SK-N-SH (cell line): ENCODE results near the gene RAD21L1. TPM values are rescaled to one million over a fixed set of nuclear protein-coding genes. Genes with fewer than 3 reads are reported as not detected.
A peak's percentile ranks its signal among the peaks of the same experiment; 100 is the strongest.

Source experiments
- CTCF ChIA-PET: fragments of 300-600, 350-600 bp; formaldehyde crosslinking; extraction: SDS; loops from one replicate; lab custom pipeline; 2021; lab: Yijun Ruan, JAX
- POLR2A ChIA-PET: fragments of 350-600 bp; sonication (Branson Sonifier 250); formaldehyde crosslinking; extraction: SDS; loops from one replicate; lab custom pipeline; 2020; ENCODE audit warnings: antibody characterized with exemption, inconsistent platforms; lab: Yijun Ruan, JAX
- DNase-seq: peaks from one replicate; pipeline ENCODE4 v3.0.0; 2012
- H2AFZ ChIP-seq: fragments of 200-600 bp; sonication (generic); 2 replicates; pipeline ENCODE4 v1.8.1; 2016; ENCODE audit warnings: antibody characterized with exemption, mild to moderate bottlenecking, low read depth
- H3F3A ChIP-seq: fragments of 200-600 bp; sonication (generic); replicated peaks from 2 replicates; pipeline ENCODE3; 2016; ENCODE audit warnings: antibody characterized with exemption, mild to moderate bottlenecking; ENCODE audit not compliant: insufficient read depth
- H3K27ac ChIP-seq, 2 experiments: fragments of 200-500 bp in 1 of 2; fragments of 200-600 bp in 1 of 2; sonication (Bioruptor generic) in 1 of 2; sonication (generic), shearing (Covaris generic) in 1 of 2; 2 replicates each; pipeline versions ENCODE4 v1.5.1 to v1.6.1; 2014 to 2016; ENCODE audit warnings: low read depth in 2 of 2, inconsistent platforms in 1 of 2, low read length in 1 of 2, mild to moderate bottlenecking in 1 of 2, mixed read lengths in 1 of 2
- H3K27me3 ChIP-seq: fragments of 200-600 bp; sonication (generic), shearing (Covaris generic); 2 replicates; pipeline ENCODE4 v1.6.1; 2016; ENCODE audit warnings: mixed run types; ENCODE audit not compliant: insufficient read depth
- H3K36me3 ChIP-seq, 2 experiments: fragments of 200-500 bp in 1 of 2; fragments of 200-600 bp in 1 of 2; sonication (Bioruptor generic) in 1 of 2; sonication (generic) in 1 of 2; replicated peaks in 1 of 2; 2 replicates each; pipeline versions ENCODE3 to v1.5.1; 2014 to 2016; ENCODE audit warnings: low read length in 1 of 2, mild to moderate bottlenecking in 1 of 2; ENCODE audit not compliant: insufficient read depth in 2 of 2, control insufficient read depth in 1 of 2
- H3K4me1 ChIP-seq, 2 experiments: fragments of 200-500 bp in 1 of 2; fragments of 200-600 bp in 1 of 2; sonication (Bioruptor generic) in 1 of 2; sonication (generic), shearing (Covaris generic) in 1 of 2; 2 replicates each; pipeline versions ENCODE4 v1.5.1 to v1.6.1; 2014 to 2016; ENCODE audit warnings: low read depth in 1 of 2, low read length in 1 of 2, mixed run types in 1 of 2; ENCODE audit not compliant: insufficient read depth in 2 of 2, control insufficient read depth in 1 of 2
- H3K4me2 ChIP-seq: fragments of 200-600 bp; sonication (generic), shearing (Covaris generic); 2 replicates; pipeline ENCODE4 v1.6.1; 2017; ENCODE audit warnings: mixed run types
- H3K4me3 ChIP-seq, 2 experiments: fragments of 200-500 bp in 1 of 2; fragments of 200-600 bp in 1 of 2; sonication (Bioruptor generic) in 1 of 2; sonication (generic), shearing (Covaris generic) in 1 of 2; 2 replicates each; pipeline versions ENCODE4 v1.5.1 to v1.8.1; 2014 to 2016; ENCODE audit warnings: low read depth in 2 of 2, inconsistent platforms in 1 of 2, low read length in 1 of 2, mild to moderate bottlenecking in 1 of 2, mixed read lengths in 1 of 2, moderate library complexity in 1 of 2
- H3K79me2 ChIP-seq: fragments of 200-600 bp; sonication (generic); 2 replicates; pipeline ENCODE4 v1.8.1; 2017; ENCODE audit warnings: mild to moderate bottlenecking; ENCODE audit not compliant: insufficient read depth
- H3K9ac ChIP-seq: fragments of 200-600 bp; sonication (generic); 2 replicates; pipeline ENCODE4 v1.6.1; 2017; ENCODE audit warnings: mixed run types
- H3K9me2 ChIP-seq: fragments of 200-600 bp; sonication (generic); 2 replicates; pipeline ENCODE4 v1.6.1; 2017; ENCODE audit warnings: mixed run types
- H3K9me3 ChIP-seq: fragments of 200-600 bp; sonication (generic); 2 replicates; pipeline ENCODE4 v1.6.1; 2017; ENCODE audit warnings: mixed run types, mild to moderate bottlenecking, moderate library complexity
- H4K20me1 ChIP-seq: fragments of 200-600 bp; sonication (generic); 2 replicates; pipeline ENCODE4 v1.6.1; 2017; ENCODE audit warnings: mild to moderate bottlenecking, mixed run types; ENCODE audit not compliant: insufficient read depth
- CHD2 ChIP-seq: fragments of 150-350 bp; IDR thresholded peaks from 2 replicates; pipeline ENCODE4 v1.6.1; 2018; ENCODE audit warnings: low read length; ENCODE audit not compliant: partially characterized antibody
- CTCF ChIP-seq: fragments of 200-600 bp; sonication (generic); IDR thresholded peaks from 2 replicates; pipeline ENCODE4 v1.6.1; 2017; ENCODE audit warnings: antibody characterized with exemption, mild to moderate bottlenecking, moderate library complexity
- EP300 ChIP-seq, 2 experiments: IDR thresholded peaks; 2 replicates each; pipeline versions ENCODE4 v1.4.0 to v1.6.1; 2012; ENCODE audit warnings: borderline replicate concordance in 1 of 2, low read depth in 1 of 2, low read length in 1 of 2
- EZH2phosphoT487 ChIP-seq: fragments of 200-600 bp; sonication (generic); IDR thresholded peaks from 2 replicates; pipeline ENCODE4 v1.6.1; 2017; ENCODE audit warnings: low read depth, mixed run types, mild to moderate bottlenecking, antibody characterized with exemption, moderate library complexity, borderline replicate concordance
- FOSL2 ChIP-seq: IDR thresholded peaks from 2 replicates; pipeline ENCODE4 v1.4.0; 2012; ENCODE audit warnings: low read depth, mild to moderate bottlenecking, moderate library complexity, borderline replicate concordance
- FOXJ3 ChIP-seq: sonication (generic); formaldehyde crosslinking; IDR thresholded peaks from 2 replicates; pipeline ENCODE4 v1.5.1; 2020; ENCODE audit warnings: mild to moderate bottlenecking, missing genetic modification reagents
- FOXM1 ChIP-seq: IDR thresholded peaks from 2 replicates; pipeline ENCODE4 v1.4.0; 2012; ENCODE audit warnings: low read depth, mild to moderate bottlenecking
- JUND ChIP-seq: IDR thresholded peaks from 2 replicates; pipeline ENCODE4 v1.4.0; 2012
- MXI1 ChIP-seq: IDR thresholded peaks from 2 replicates; pipeline ENCODE4 v1.6.1; 2012; ENCODE audit warnings: mild to moderate bottlenecking, low read depth, low read length, improper control_type of control experiment
- NFIC ChIP-seq: IDR thresholded peaks from 2 replicates; pipeline ENCODE4 v1.4.0; 2012; ENCODE audit warnings: borderline replicate concordance
- POLR2AphosphoS5 ChIP-seq: IDR thresholded peaks from 2 replicates; pipeline ENCODE4 v1.6.1; 2012; ENCODE audit warnings: low read depth, low read length
- RAD21 ChIP-seq: IDR thresholded peaks from 2 replicates; pipeline ENCODE4 v1.6.1; 2012; ENCODE audit warnings: mild to moderate bottlenecking, low read length
- RFX5 ChIP-seq: IDR thresholded peaks from 2 replicates; pipeline ENCODE4 v1.6.1; 2012; ENCODE audit warnings: mild to moderate bottlenecking, improper control_type of control experiment, low read length
- RXRA ChIP-seq: IDR thresholded peaks from 2 replicates; pipeline ENCODE4 v1.4.0; 2012; ENCODE audit warnings: low read depth, mild to moderate bottlenecking, borderline replicate concordance
- SIN3A ChIP-seq: IDR thresholded peaks from 2 replicates; pipeline ENCODE4 v1.6.1; 2012; ENCODE audit warnings: low read depth, mild to moderate bottlenecking, low read length, moderate library complexity, borderline replicate concordance
- SMC3 ChIP-seq: IDR thresholded peaks from 2 replicates; pipeline ENCODE4 v1.6.1; 2012; ENCODE audit warnings: low read depth, low read length, improper control_type of control experiment
- TEAD4 ChIP-seq: IDR thresholded peaks from 2 replicates; pipeline ENCODE4 v1.4.0; 2012; ENCODE audit warnings: mild to moderate bottlenecking, borderline replicate concordance; ENCODE audit not compliant: insufficient read depth
- USF2 ChIP-seq: fragments of 150-350 bp; IDR thresholded peaks from 2 replicates; pipeline ENCODE4 v1.6.1; 2017; ENCODE audit warnings: antibody characterized with exemption, low read length, low read depth, borderline replicate concordance
- WGBS: methylation state at CpG from one replicate; pipeline ENCODE4 v1.1.6; 2017; ENCODE audit warnings: low lambda C conversion rate; 5-methylcytosine and 5-hydroxymethylcytosine counted together
- polyA plus RNA-seq, 3 experiments: library from polyadenylated mRNA; depleted of rRNA; stranded (reverse); fragments of >200 nt; gene quantifications; 2 replicates each; pipeline ENCODE4 v1.2.3, GENCODE V29; 2012
- TF ChIP-seq, protein P1 (sequence below): IDR thresholded peaks from 2 replicates; pipeline ENCODE4 v1.4.0; 2012; ENCODE audit warnings: low read depth
- TF ChIP-seq, protein P2 (sequence below): IDR thresholded peaks from 2 replicates; pipeline ENCODE4 v1.4.0; 2012; ENCODE audit warnings: low read depth, borderline replicate concordance

RAD21L1 gene
- polyA plus RNA-seq, 1 of the 3 experiments (the other 2 are of a cell fraction) = 0.03 TPM

- Histone ChIP-seq H3K9me2 (no peaks in the 10 kb centered on the region), H3K27me3 (no peaks in the 10 kb centered on the region), H4K20me1 (no peaks in the 10 kb centered on the region), H3F3A (no peaks in the 10 kb centered on the region), H3K9me3 (no peaks in the 10 kb centered on the region), H2AFZ (no peak within 1 kb of the TSS), H3K27ac (no peak within 1 kb of the TSS), H3K79me2 (no peaks in the 10 kb centered on the region), H3K9ac (no peak within 1 kb of the TSS), H3K4me3 (peak within 1 kb of the TSS; percentile 48 to 50; a peak in 3 of 4 replicates), H3K4me2 (peak within 1 kb of the TSS; percentile 74; the same call in 1 of the 2 replicates), H3K36me3 (no peaks in the 10 kb centered on the region), H3K4me1 (peaks cover 0 to 3% of the 10 kb centered on the region in 2 experiments; a peak in 1 of 4 replicates)
- DNase-seq = peak; percentile 79
- 36% methylated on average over 15 of the region's 76 CpGs for WGBS
- no peak for TF ChIP-seq SMC3
- no peak for TF ChIP-seq JUND
- CTCF ChIA-PET = interaction anchor here (0.6 to 4.9 kb wide), 16 partner anchors 8 to 366 kb away, joined by 3 to 33 read pairs (median 6); partner anchors contain the start of gene NSFL1C
- POLR2A ChIA-PET = interaction anchor here (1.6 kb wide), 1 partner anchor 11 kb away, joined by 3 read pairs; no protein-coding TSS in a partner anchor
Measured at GRCh38 chr20:1184638-1185315, 41.1 kb upstream of the RAD21L1 start, which contains the start of gene TMEM74B. Gene TMEM74B (minus strand): TSS chr20:1184981. CDS start chr20:1183801, 1,180 bp downstream.

DNA sequence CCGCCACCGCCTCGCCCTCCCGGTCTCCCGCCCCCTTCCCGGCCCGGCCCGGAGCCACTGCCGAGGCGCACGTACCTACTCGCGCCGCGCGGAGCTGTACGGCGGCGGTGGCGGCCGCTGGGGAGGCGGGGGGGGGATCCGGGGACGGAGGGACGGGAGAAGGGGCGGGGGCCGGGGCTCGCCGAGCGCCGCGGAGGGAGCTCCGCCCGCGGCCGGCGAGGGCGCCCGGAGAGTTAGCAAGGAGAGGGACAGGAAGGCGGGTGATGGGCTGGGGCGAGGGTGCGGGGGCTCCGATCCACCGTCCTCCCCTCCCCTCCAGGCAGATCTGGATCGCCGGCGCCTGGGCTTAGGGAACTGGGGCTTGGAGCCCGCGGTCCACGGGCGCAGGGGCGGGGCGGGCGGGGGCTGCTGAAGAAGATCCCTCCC is 40.5 kb upstream of the RAD21L1 start:
- TF ChIP-seq FOXJ3 (CRISPR knock-in tag) (no peak), FOSL2 (no peak), CHD2 (no peak), POLR2AphosphoS5 (no peak), RXRA (no peak), USF2 (no peak), EZH2phosphoT487 (no peak), RFX5 (no peak), FOXM1 (no peak), SIN3A (no peak), MXI1 (no peak), TEAD4 (no peak), NFIC (no peak), RAD21 (no peak), CTCF (no peak), EP300 (IDR thresholded peaks at IDR 0.05; ENCODE audit: borderline replicate concordance in 1 of 2, low read depth in 1 of 2, low read length in 1 of 2) (no peak)
- TF ChIP-seq, protein P1, sequence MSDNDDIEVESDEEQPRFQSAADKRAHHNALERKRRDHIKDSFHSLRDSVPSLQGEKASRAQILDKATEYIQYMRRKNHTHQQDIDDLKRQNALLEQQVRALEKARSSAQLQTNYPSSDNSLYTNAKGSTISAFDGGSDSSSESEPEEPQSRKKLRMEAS = no peak
- TF ChIP-seq, protein P2, sequence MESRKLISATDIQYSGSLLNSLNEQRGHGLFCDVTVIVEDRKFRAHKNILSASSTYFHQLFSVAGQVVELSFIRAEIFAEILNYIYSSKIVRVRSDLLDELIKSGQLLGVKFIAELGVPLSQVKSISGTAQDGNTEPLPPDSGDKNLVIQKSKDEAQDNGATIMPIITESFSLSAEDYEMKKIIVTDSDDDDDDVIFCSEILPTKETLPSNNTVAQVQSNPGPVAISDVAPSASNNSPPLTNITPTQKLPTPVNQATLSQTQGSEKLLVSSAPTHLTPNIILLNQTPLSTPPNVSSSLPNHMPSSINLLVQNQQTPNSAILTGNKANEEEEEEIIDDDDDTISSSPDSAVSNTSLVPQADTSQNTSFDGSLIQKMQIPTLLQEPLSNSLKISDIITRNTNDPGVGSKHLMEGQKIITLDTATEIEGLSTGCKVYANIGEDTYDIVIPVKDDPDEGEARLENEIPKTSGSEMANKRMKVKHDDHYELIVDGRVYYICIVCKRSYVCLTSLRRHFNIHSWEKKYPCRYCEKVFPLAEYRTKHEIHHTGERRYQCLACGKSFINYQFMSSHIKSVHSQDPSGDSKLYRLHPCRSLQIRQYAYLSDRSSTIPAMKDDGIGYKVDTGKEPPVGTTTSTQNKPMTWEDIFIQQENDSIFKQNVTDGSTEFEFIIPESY = no peak
- Histone ChIP-seq H3K9me2 (no peaks in the 10 kb centered on the region), H3K4me2 (peak overlapping the region; percentile 74; the same call in 1 of the 2 replicates), H3K4me1 (peaks cover 0 to 3% of the 10 kb centered on the region in 2 experiments; a peak in 1 of 4 replicates), H3K36me3 (no peaks in the 10 kb centered on the region), H3K79me2 (no peaks in the 10 kb centered on the region), H3F3A (no peaks in the 10 kb centered on the region), H3K27me3 (no peaks in the 10 kb centered on the region), H3K27ac (no peak overlapping the region), H3K9me3 (no peaks in the 10 kb centered on the region), H3K4me3 (peak overlapping the region; percentile 48 to 50; a peak in 3 of 4 replicates), H3K9ac (no peak overlapping the region), H2AFZ (no peak overlapping the region), H4K20me1 (no peaks in the 10 kb centered on the region)
- 2% methylated on average over 24 of the region's 54 CpGs for WGBS
- CTCF ChIA-PET = interaction anchor here (0.7 to 4.9 kb wide), 14 partner anchors 9 to 282 kb away, joined by 3 to 33 read pairs (median 5); partner anchors contain the start of genes C20orf202 and NSFL1C
- DNase-seq = peak; percentile 87
- POLR2A ChIA-PET = interaction anchor here (1.6 kb wide), 1 partner anchor 11 kb away, joined by 3 read pairs; no protein-coding TSS in a partner anchor
